ENCODE data around the gene FA2H.
"Not testable (repeated sequence)": the region's sequence is repeated elsewhere in the genome, so short reads cannot be mapped to it uniquely, and the experiment has no call there.

Gene FA2H

GRCh38 chr16:74727903-74728302, 46.7 kb downstream of the FA2H start:
- H3K4me3 Mint-ChIP-seq: no peak overlapping the region
- H3K9me3 Mint-ChIP-seq: peaks cover 9% of the 10 kb centered on the region
- H3K36me3 Mint-ChIP-seq (ENCODE audit: low read depth): no peaks in the 10 kb centered on the region
- no peaks in the 10 kb centered on the region for H3K27me3 Mint-ChIP-seq
- no peak for DNase-seq
- H3K27ac Mint-ChIP-seq: no peak overlapping the region
- H3K4me1 Mint-ChIP-seq (ENCODE audit: low read depth): peaks cover 7% of the 10 kb centered on the region

GRCh38 chr16:74726716-74727115, 47.9 kb downstream of the FA2H start:
- no peaks in the 10 kb centered on the region for H3K27me3 Mint-ChIP-seq
- no peak overlapping the region for H3K27ac Mint-ChIP-seq
- no peak overlapping the region for H3K4me3 Mint-ChIP-seq
- no peaks in the 10 kb centered on the region for H3K36me3 Mint-ChIP-seq (ENCODE audit: low read depth)
- H3K9me3 Mint-ChIP-seq: peaks cover 9% of the 10 kb centered on the region
- DNase-seq: peak; percentile 51
- peaks cover 7% of the 10 kb centered on the region for H3K4me1 Mint-ChIP-seq (ENCODE audit: low read depth)

- Mint-ChIP-seq H3K36me3 (ENCODE audit: low read depth) (no peaks in the 10 kb centered on the region), H3K27me3 (no peaks in the 10 kb centered on the region), H3K4me1 (ENCODE audit: low read depth) (peaks cover 7% of the 10 kb centered on the region), H3K9me3 (peaks cover 9% of the 10 kb centered on the region), H3K4me3 (no peak overlapping the region), H3K27ac (no peak overlapping the region)
- no peak for DNase-seq
These were observed 48.8 kb downstream of the FA2H start for GRCh38 chr16:74725651-74726455.

GRCh38 chr16:74724820-74725549, 49.6 kb downstream of the FA2H start:
- Mint-ChIP-seq H3K27ac (no peak overlapping the region), H3K9me3 (peaks cover 9% of the 10 kb centered on the region), H3K36me3 (ENCODE audit: low read depth) (no peaks in the 10 kb centered on the region), H3K27me3 (no peaks in the 10 kb centered on the region), H3K4me1 (ENCODE audit: low read depth) (peaks cover 2% of the 10 kb centered on the region), H3K4me3 (no peak overlapping the region)
- no peak for DNase-seq

GRCh38 chr16:74723256-74723655, 51.4 kb downstream of the FA2H start:
- peaks cover 9% of the 10 kb centered on the region for H3K9me3 Mint-ChIP-seq

GRCh38 chr16:74722156-74722555, 52.5 kb downstream of the FA2H start:
- H3K27me3 Mint-ChIP-seq; H3K9me3 Mint-ChIP-seq; H3K4me1 Mint-ChIP-seq (ENCODE audit: low read depth); H3K27ac Mint-ChIP-seq; DNase-seq; H3K36me3 Mint-ChIP-seq (ENCODE audit: low read depth); H3K4me3 Mint-ChIP-seq: not testable (repeated sequence)

More at GRCh38 chr16:74723256-74723655, 51.4 kb downstream of the FA2H start:
- Mint-ChIP-seq H3K36me3 (ENCODE audit: low read depth) (no peaks in the 10 kb centered on the region), H3K27ac (no peak overlapping the region), H3K4me1 (ENCODE audit: low read depth) (no peaks in the 10 kb centered on the region), H3K4me3 (no peak overlapping the region), H3K27me3 (no peaks in the 10 kb centered on the region)
- no peak for DNase-seq

GRCh38 chr16:74721716-74722115, 52.9 kb downstream of the FA2H start:
- no peaks in the 10 kb centered on the region for H3K27me3 Mint-ChIP-seq
- H3K36me3 Mint-ChIP-seq (ENCODE audit: low read depth): no peaks in the 10 kb centered on the region
- peaks cover 3% of the 10 kb centered on the region for H3K9me3 Mint-ChIP-seq
- no peak overlapping the region for H3K4me3 Mint-ChIP-seq
- no peak for DNase-seq
- no peak overlapping the region for H3K27ac Mint-ChIP-seq
- no peaks in the 10 kb centered on the region for H3K4me1 Mint-ChIP-seq (ENCODE audit: low read depth)

GRCh38 chr16:74720579-74720978, 54.0 kb downstream of the FA2H start:
- DNase-seq: no peak

GRCh38 chr16:74718741-74719610, 55.6 kb downstream of the FA2H start:
- Mint-ChIP-seq H3K9me3 (no peaks in the 10 kb centered on the region), H3K27me3 (no peaks in the 10 kb centered on the region), H3K27ac (no peak overlapping the region), H3K36me3 (ENCODE audit: low read depth) (no peaks in the 10 kb centered on the region), H3K4me3 (no peak overlapping the region), H3K4me1 (ENCODE audit: low read depth) (no peaks in the 10 kb centered on the region)
- DNase-seq: no peak

More at GRCh38 chr16:74720579-74720978, 54.0 kb downstream of the FA2H start:
- H3K4me1 Mint-ChIP-seq (ENCODE audit: low read depth): no peaks in the 10 kb centered on the region
- H3K4me3 Mint-ChIP-seq: no peak overlapping the region
- H3K27me3 Mint-ChIP-seq: no peaks in the 10 kb centered on the region
- H3K27ac Mint-ChIP-seq: no peak overlapping the region
- H3K9me3 Mint-ChIP-seq: no peaks in the 10 kb centered on the region
- H3K36me3 Mint-ChIP-seq (ENCODE audit: low read depth): no peaks in the 10 kb centered on the region

GRCh38 chr16:74718140-74718539, 56.5 kb downstream of the FA2H start:
- Mint-ChIP-seq H3K4me3 (no peak overlapping the region), H3K27me3 (no peaks in the 10 kb centered on the region), H3K27ac (no peak overlapping the region), H3K9me3 (no peaks in the 10 kb centered on the region), H3K4me1 (ENCODE audit: low read depth) (no peaks in the 10 kb centered on the region), H3K36me3 (ENCODE audit: low read depth) (no peaks in the 10 kb centered on the region)
- DNase-seq: no peak

- H3K27ac Mint-ChIP-seq: no peak overlapping the region
- H3K36me3 Mint-ChIP-seq (ENCODE audit: low read depth): no peaks in the 10 kb centered on the region
- DNase-seq: no peak
These were observed 57.3 kb downstream of the FA2H start for GRCh38 chr16:74717367-74717766.

GRCh38 chr16:74716355-74716754, 58.3 kb downstream of the FA2H start:
- no peaks in the 10 kb centered on the region for H3K36me3 Mint-ChIP-seq (ENCODE audit: low read depth)
- no peak overlapping the region for H3K27ac Mint-ChIP-seq
- DNase-seq: no peak
- H3K9me3 Mint-ChIP-seq: no peaks in the 10 kb centered on the region
- H3K4me3 Mint-ChIP-seq: no peak overlapping the region
- H3K27me3 Mint-ChIP-seq: no peaks in the 10 kb centered on the region
- no peaks in the 10 kb centered on the region for H3K4me1 Mint-ChIP-seq (ENCODE audit: low read depth)

More at GRCh38 chr16:74717367-74717766, 57.3 kb downstream of the FA2H start:
- no peaks in the 10 kb centered on the region for H3K9me3 Mint-ChIP-seq
- no peaks in the 10 kb centered on the region for H3K4me1 Mint-ChIP-seq (ENCODE audit: low read depth)
- no peaks in the 10 kb centered on the region for H3K27me3 Mint-ChIP-seq
- H3K4me3 Mint-ChIP-seq: no peak overlapping the region

- Mint-ChIP-seq H3K27me3 (no peaks in the 10 kb centered on the region), H3K9me3 (no peaks in the 10 kb centered on the region), H3K4me3 (no peak overlapping the region), H3K27ac (no peak overlapping the region), H3K36me3 (ENCODE audit: low read depth) (no peaks in the 10 kb centered on the region), H3K4me1 (ENCODE audit: low read depth) (peaks cover 3% of the 10 kb centered on the region)
- DNase-seq: no peak
These were observed 60.7 kb downstream of the FA2H start for GRCh38 chr16:74713876-74714275.

GRCh38 chr16:74713325-74713724, 61.3 kb downstream of the FA2H start:
- no peaks in the 10 kb centered on the region for H3K27me3 Mint-ChIP-seq
- no peak overlapping the region for H3K4me3 Mint-ChIP-seq
- DNase-seq: no peak
- H3K4me1 Mint-ChIP-seq (ENCODE audit: low read depth): peaks cover 3% of the 10 kb centered on the region
- no peaks in the 10 kb centered on the region for H3K9me3 Mint-ChIP-seq
- H3K27ac Mint-ChIP-seq: no peak overlapping the region
- H3K36me3 Mint-ChIP-seq (ENCODE audit: low read depth): no peaks in the 10 kb centered on the region

All from activated T-cell treated with anti-CD3 and anti-CD28 coated beads, Interleukin-2, amount 50 U/mL, for 24 hours (primary cell).